GM18511 (cell line): ENCODE data around the gene TRIM44.
"Not testable (repeated sequence)": the region's sequence is repeated elsewhere in the genome, so short reads cannot be mapped to it uniquely, and the experiment has no call there.

Experiments used
- ATAC-seq: cut with Tn5 transposase; IDR thresholded peaks from one replicate; pipeline ENCODE4 v1.9.1; 2021; ENCODE audit warnings: mild to moderate bottlenecking, moderate library complexity; ENCODE audit not compliant: unreplicated experiment

Gene TRIM44

DNA sequence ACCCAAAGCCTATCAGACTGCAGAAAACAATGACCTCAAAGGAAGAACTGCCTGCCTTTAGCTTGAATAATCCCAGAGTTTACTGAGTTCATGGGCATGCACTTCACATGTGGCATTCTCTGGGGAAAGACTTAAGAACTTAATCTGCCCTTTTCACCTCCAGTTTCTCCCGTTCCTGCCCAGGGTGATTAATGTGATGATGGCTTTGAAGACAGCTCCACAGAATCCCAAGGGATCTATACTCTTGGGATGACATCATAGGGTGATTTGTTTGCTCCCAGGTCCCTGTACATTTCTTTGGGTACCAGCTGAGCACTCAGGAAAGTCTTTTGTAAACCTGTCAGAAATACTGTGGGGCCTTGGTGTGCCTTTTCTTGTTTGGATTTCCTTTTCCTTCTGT lies 30.3 kb upstream of the TRIM44 start:
- no peak for ATAC-seq

- ATAC-seq, result no peak
Observed at GRCh38 chr11:35633827-35634423, 28.6 kb upstream of the TRIM44 start.

DNA sequence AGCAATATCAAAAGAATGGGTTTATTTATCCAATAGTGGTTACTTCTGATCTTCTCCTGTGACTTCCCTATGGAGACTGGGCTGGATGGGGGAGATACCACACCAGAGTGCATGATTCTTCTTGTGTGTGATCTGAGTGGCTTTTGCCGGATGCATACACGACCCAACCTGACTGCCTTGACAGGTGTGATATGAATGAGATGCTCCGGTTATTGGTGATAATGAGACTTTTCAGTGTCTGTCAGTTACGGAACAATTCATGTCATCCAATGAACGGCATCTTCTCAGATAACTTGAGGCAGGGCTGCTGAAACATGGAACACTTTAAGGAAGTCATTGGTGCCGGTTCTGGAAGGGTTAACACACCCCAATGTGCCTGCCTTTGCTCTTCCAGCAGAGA lies 26.6 kb upstream of the TRIM44 start:
- ATAC-seq, result no peak

DNA sequence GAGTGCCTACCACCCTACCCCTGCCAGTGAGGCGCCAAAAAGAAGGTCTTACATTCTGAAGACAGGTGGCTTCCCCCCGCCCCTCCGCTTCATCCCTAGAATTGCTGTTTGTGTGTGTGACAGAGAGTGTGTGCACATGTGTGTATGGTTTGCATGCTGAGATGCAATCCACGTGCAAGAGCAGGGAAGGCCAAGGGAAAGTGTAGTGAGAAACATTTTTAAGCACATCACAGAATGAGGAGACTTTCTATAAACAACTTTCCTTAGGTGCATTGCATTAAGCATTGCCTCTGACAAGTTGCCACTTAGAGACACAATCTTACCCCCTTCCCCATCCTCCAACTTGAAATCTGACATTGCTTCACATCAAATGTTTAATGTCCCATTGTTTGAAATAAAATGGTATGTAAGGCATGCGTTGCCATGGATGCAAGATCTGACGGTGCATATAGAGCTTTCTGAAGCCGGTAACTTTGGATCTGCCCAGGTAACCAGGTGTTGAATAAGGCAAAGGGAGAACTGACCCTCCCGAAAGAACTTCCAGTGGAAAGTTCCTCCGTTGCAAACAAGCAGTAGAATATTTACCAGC lies 22.9 kb upstream of the TRIM44 start:
- no peak for ATAC-seq

GRCh38 chr11:35641171-35641897 lies 21.2 kb upstream of the TRIM44 start:
- no peak for ATAC-seq

DNA sequence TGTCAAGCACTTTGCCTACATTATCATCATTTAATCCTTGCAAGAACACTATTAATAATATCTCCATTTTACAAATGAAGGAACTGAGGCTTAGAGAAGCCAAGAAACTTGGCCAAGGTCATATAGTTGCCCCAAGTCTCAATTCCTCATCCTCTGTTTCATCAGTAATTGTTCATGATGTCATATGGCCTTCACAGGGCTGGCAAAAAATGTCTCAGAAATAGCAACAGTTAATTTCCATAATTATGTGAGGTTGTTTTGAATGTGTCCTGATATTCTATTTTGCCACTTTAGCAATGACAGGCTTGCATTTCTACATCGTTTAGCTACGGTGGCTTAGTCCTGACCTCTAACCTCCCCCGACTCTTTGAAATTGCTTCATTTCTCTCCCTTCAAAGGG lies 20.6 kb upstream of the TRIM44 start:
- ATAC-seq, result no peak

- no peak for ATAC-seq
Observed at GRCh38 chr11:35647421-35648093, 15.0 kb upstream of the TRIM44 start.

DNA sequence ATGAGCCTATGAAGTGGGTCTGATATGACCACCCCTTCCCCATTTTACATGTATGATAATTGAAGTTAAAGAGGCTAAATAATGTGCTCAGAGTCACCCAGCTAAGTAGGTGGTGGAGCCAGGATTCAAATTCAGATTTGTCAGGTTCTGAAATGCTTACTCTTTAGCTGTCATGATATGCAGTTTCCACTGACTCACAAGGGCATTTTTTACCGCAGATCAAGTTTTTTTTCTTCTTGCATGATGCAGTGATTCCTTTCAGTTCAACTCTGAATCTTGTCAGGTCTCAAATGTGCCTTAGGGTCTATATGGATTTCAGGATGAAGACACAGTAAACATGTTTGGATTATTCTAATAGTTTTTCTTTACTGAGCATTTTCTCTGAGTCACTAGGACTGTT lies 12.6 kb upstream of the TRIM44 start:
- ATAC-seq, result no peak

- ATAC-seq, result no peak
Observed at GRCh38 chr11:35650467-35650866, 12.1 kb upstream of the TRIM44 start.

DNA sequence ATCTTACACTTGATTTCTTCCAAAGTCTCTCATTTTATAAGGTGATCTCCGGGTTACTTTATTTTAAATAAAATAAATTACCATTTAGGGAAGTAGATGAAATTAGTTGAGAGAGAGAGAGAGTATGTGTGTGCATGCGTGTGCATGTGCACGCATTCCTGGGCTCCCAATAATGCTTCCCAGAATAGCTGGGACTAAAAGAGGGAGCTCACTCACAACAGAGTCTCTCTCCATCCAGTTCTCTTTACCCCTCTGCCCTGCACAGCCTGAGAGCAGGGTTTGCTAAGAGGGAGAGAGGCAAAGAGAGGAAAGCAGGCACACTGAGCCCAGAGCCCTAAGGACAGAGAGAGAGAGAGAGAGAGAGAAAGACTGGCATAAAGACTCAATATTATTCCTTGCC lies 11.3 kb upstream of the TRIM44 start:
- no peak for ATAC-seq

GRCh38 chr11:35652786-35653185 lies 9.8 kb upstream of the TRIM44 start:
- not testable (repeated sequence) for ATAC-seq

- ATAC-seq, result no peak
Observed at GRCh38 chr11:35654711-35655110, 7.9 kb upstream of the TRIM44 start.

DNA sequence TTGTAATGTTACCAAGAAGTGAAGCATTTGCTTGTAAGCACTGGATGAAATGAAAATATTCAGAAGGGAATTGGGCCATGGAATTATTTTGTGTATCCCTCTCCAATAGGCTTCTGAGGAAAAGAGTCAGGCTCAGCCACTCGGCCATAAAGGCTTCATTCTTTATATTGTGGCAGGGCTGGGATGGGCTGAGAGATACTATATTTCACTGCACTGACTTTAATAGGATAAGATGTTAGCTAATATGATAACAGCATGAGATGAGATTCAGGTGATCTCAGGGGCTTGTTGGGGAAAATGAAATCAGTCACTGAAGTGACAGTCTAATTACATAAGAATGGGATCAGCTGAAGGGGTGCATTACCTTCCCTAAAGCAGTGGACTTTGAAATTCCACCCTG lies 7.3 kb upstream of the TRIM44 start:
- ATAC-seq, result no peak

DNA sequence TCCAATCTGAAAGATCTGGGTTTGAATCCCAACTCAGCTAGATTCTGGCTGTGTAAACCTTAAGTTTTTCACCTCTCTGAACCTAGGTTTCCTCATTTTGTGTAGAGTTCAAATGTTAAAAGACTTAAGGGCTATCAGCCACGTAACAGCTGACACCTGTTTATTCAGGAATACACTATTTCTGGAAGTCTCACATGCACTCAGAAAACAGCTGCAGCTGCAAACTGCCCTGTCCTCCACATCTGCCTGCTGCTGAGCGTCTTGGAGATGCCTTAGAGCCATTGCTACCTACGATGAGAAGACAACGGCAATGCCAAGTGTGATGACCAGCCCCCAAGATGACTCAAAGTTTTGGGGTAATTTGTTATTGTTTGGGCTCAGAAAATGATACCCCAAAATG lies 6.7 kb upstream of the TRIM44 start:
- ATAC-seq, result no peak

GRCh38 chr11:35658020-35658948 lies 4.3 kb upstream of the TRIM44 start:
- ATAC-seq, result no peak

DNA sequence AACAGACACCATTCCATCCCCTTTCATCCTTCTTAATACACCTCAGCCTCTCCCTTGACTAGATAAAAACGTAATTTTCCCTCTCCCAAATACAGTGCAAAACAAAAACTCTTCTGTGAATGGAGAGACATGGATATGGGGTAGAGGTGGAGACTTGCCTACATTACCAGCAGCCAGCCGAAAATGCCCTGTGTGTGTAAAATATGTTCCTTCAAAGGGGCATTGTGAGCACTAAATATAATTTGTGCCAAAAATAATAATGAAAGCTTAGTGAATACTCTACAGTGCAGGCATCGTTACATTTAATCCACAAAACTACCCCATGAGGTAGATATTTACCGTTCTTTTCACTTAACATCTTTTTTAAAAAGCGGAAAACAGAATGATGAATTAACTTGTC lies 1.0 kb upstream of the TRIM44 start:
- no peak for ATAC-seq

DNA sequence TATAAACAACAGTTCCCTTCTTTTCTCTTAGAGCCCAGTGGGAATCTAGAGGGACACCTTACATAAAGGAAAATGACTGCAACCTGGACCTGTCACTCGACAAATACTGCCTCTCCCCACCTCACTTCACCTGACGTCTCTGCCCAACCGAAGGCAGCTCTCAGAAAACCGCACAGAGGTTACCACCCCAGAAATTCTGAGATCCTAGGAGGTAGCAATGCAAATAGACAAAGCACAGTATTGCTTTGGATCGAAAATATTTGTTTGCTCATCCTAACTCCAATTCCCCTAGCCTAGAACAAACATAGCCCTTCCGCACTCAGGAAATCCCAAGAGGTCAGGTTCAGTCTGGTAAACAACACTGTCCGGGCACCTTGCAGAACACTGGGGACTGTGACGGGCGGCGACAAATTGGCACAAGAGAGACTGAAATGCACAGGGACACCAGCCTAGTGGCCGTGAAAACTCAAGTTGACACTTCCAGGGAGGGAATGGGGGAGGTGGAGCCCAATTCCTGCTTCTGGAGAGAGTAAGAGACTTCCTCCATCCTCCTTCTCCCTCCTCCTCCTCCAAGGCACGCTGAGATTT lies 420 bp upstream of the TRIM44 start:
- peak; percentile 49 for ATAC-seq

DNA sequence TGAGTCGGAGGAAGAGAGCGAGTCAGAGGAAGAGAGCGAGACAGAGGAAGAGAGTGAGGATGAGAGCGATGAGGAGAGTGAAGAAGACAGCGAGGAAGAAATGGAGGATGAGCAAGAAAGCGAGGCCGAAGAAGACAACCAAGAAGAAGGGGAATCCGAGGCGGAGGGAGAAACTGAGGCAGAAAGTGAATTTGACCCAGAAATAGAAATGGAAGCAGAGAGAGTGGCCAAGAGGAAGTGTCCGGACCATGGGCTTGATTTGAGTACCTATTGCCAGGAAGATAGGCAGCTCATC lies 780 bp downstream of the TRIM44 start:
- ATAC-seq, result no peak

- no peak for ATAC-seq
Observed at GRCh38 chr11:35664977-35665441, 2.4 kb downstream of the TRIM44 start.

DNA sequence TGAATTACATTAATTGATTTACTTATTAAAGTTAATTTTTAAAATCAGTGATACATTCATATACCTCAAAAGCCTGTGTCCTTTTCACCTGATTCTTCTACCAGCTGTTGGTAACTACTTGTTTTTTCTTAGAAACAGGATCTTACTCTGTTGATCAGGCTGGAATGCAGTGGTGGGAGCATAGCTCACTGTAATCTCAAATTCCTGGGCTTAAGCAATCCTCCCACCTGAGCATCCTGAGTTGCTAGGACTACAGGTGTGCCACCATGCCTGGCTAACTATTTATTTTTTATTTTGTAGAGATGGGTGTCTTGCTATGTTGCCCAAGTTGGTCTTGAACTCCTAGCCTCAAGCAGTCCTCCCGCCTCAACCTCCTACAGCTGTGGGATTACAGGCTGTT lies 4.7 kb downstream of the TRIM44 start:
- ATAC-seq, result no peak

DNA sequence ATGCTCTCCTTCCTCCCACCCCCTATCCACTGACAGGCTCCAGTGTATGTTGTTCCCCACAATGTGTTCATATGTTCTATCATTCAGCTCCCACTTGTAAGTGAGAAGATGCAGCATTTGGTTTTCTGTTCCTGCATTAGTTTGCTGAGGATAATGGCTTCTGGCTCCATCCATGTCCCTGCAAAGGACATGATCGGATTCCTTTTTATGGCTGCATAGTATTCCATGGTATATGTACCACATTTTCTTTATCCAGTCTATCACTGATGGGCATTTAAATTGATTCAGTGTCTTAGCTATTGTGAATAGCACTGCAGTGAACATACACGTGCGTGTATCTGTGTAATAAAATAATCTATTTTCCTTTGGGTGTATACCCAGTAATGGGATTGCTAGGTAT lies 5.8 kb downstream of the TRIM44 start:
- not testable (repeated sequence) for ATAC-seq
